ENCODE measurements around the gene ARPC1A.
A peak's percentile ranks its signal among the peaks of the same experiment; 100 is the strongest.

DNA sequence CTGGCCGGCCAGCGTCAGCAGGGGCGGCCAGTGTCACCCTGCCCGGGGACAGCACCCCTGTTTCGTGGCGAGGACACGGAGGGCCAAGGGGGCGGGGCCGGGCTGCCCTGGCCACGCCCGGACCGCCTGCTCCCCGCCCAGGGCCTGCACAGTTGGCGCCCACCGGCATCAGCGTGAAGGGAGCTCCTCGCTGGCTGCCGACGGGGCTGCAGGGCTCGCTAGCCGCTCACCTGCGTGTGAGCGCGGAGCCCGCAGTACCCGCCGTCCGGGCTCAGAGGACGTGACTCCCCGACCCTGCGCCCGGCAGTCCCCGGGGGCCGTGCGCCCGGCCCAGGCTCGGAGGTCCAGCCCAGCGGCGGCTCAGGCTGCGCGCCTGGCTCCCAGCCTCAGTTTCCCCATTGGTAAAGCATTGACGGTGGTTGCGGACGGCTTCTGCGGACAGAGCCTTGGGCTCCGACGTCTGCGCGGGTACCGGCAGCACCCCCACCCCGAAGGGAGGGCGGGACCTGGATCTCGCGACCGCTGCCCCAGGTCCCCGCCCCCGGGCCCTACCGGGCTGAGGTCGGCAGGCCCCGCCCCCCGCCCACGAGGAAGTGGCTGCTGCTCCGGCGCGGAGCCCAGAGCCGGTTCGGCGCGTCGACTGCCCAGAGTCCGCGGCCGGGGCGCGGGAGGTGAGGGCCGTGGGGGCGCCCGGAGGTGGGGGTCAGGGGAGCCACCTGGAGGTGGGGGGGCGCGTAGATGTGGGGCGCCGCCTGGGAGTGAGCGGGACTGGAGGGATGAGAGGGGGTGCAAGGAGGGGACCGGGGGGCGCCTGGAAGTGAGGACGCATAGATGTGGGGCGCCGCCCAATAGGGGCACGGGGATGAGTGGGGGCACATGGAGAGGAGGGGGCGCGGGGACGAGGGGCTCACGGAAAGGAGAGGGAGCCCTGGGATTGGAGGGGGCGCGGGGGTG, 48.7 kb downstream of the ARPC1A start, which contains the start of gene ARPC1B:
- TF ChIP-seq POU2F2 (IDR thresholded peaks at IDR 0.05; ENCODE audit: low read depth, low read length) (no peak), POLR2AphosphoS5 (IDR thresholded peaks at IDR 0.05; ENCODE audit: low read depth, low read length) (peak; percentile 29; the same call in 1 of the 2 replicates), POLR2A (IDR thresholded peaks at IDR 0.05; ENCODE audit: low read depth, low read length) (0 out of 2 replicates have a peak, but pooled peaks have one; percentile 3)

Data from GM12891 (cell line).